GM19463 (cell line): ENCODE measurements around the gene CFHR2.

Experiments
- ATAC-seq: cut with Tn5 transposase; IDR thresholded peaks from one replicate; pipeline ENCODE4 v1.9.1; 2021; ENCODE audit warnings: mild to moderate bottlenecking, moderate library complexity; ENCODE audit not compliant: unreplicated experiment

CFHR2 gene

DNA sequence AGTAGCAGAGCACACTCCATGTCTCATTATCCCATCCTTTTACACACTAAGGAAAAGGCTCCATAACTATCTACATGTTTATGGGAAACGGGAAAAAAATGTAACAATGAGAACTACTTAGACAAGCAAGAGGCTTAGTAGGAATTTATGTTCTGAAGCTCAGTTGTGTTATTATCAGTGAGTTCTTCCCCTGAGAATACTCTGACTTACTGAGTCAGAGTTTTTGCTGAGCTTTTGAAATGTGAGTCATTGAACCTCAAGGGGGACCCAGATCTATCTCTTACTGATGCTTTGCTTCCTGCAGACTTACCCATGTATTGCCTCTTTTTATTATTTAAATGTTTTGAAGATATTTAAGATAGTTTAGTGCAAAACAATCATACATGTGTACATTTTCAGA lies 53.9 kb downstream of the CFHR2 start:
- no peak for ATAC-seq

DNA sequence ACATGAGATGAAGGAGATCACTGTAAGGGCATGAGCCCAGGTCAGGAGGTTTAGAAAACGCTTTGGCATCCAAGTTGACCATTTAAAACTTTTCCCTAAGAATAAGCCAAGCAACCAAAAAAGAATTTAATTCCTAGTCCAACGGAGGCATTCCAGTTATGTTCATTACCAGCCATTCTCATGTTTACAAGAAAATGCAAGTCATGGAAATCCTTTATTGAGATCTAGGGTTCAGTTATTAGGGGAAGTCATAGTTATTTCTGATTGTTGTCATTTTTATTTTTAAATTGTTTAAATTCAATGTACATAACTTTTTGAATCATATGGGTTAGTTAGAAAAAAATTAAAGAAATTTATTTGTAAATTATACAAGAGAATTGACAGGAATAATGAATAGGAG lies 58.3 kb downstream of the CFHR2 start:
- ATAC-seq = no peak

- ATAC-seq = no peak
Measured at GRCh38 chr1:197003132-197003531, 59.6 kb downstream of the CFHR2 start.

DNA sequence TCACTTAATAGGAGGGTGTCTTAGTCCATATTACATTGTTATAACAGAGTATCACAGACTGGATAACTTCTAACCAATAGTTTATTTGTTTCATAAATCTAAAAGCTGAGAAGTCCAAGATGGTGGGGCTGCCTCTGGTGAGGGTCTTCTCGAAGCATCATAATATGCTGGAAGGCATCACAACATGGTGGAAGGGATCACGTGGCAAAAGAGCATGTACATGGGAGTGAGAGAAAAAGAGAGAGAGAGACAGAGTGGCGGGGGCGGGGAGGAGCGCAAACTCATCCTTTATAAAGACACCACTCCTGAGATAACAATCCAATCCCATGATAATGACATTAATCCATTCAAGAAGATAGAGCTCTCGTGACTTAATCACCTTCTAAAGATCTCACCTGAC lies 65.3 kb downstream of the CFHR2 start:
- ATAC-seq = no peak
